Activated T-helper 2 cell treated with anti-CD3 and anti-CD28 coated beads, Interferon-gamma antibody, Interleukin-2, Interleukin-4, amounts not matched to agents 10 μg/mL and 5 μg/mL and 100 μg/mL, durations not matched to agents 14 hours and 24 hours and 36 hours (primary cell): ENCODE data around the gene C5orf47. TPM values are rescaled to one million over a fixed set of nuclear protein-coding genes. Genes with fewer than 3 reads are reported as not detected.

Experiments used
- DNase-seq: peaks from one replicate; pipeline ENCODE4 v3.0.0; 2021; ENCODE audit warnings: low spot score
- H3K27ac Mint-ChIP-seq: one replicate; pipeline ENCODE4 v1.8.0; 2021; ENCODE audit warnings: mixed read lengths
- H3K27me3 Mint-ChIP-seq: one replicate; pipeline ENCODE4 v1.8.0; 2021; ENCODE audit warnings: low read depth, mixed read lengths
- H3K36me3 Mint-ChIP-seq: one replicate; pipeline ENCODE4 v1.8.0; 2021; ENCODE audit warnings: low read depth, mixed read lengths
- H3K4me1 Mint-ChIP-seq: one replicate; pipeline ENCODE4 v1.8.0; 2021; ENCODE audit warnings: low read depth, mixed read lengths
- H3K4me3 Mint-ChIP-seq: one replicate; pipeline ENCODE4 v1.8.0; 2021; ENCODE audit warnings: low read depth, mild to moderate bottlenecking, moderate library complexity, mixed read lengths
- H3K9me3 Mint-ChIP-seq: one replicate; pipeline ENCODE4 v1.8.0; 2021; ENCODE audit warnings: mixed read lengths
- intact Hi-C: fragments of 100-400 bp; cut with micrococcal nuclease; formaldehyde crosslinking; loops from one replicate; pipeline ENCODE4 v1.15.1; 2023
- total RNA-seq: library from RNA; stranded (reverse); gene quantifications from 2 replicates; pipeline ENCODE4 v1.2.3, GENCODE V29; 2022

Gene C5orf47
- total RNA-seq, 1 donor from 2014 or later, result not detected

GRCh38 chr5:174020928-174021304 lies 31.9 kb downstream of the C5orf47 start:
- intact Hi-C loops, result no loop called here
- Mint-ChIP-seq H3K36me3 (no peaks in the 10 kb centered on the region), H3K27me3 (peaks cover 9% of the 10 kb centered on the region), H3K4me1 (peaks cover 2% of the 10 kb centered on the region), H3K27ac (no peak overlapping the region), H3K4me3 (no peak overlapping the region), H3K9me3 (no peaks in the 10 kb centered on the region)
- no peak for DNase-seq

GRCh38 chr5:174022384-174023095 lies 33.6 kb downstream of the C5orf47 start:
- no peak for DNase-seq
- no peak overlapping the region for H3K4me3 Mint-ChIP-seq
- peaks cover 9% of the 10 kb centered on the region for H3K27me3 Mint-ChIP-seq
- peaks cover 2% of the 10 kb centered on the region for H3K4me1 Mint-ChIP-seq
- H3K9me3 Mint-ChIP-seq, result no peaks in the 10 kb centered on the region
- H3K36me3 Mint-ChIP-seq, result no peaks in the 10 kb centered on the region
- H3K27ac Mint-ChIP-seq, result no peak overlapping the region
- intact Hi-C loops, result no loop called here

GRCh38 chr5:174030286-174030685 lies 41.3 kb downstream of the C5orf47 start:
- H3K4me3 Mint-ChIP-seq, result no peak overlapping the region
- no peak overlapping the region for H3K27ac Mint-ChIP-seq
- H3K9me3 Mint-ChIP-seq, result peaks cover 12% of the 10 kb centered on the region
- intact Hi-C loops, result no loop called here
- H3K36me3 Mint-ChIP-seq, result no peaks in the 10 kb centered on the region
- DNase-seq, result no peak
- H3K27me3 Mint-ChIP-seq, result peaks cover 2% of the 10 kb centered on the region
- H3K4me1 Mint-ChIP-seq, result no peaks in the 10 kb centered on the region

GRCh38 chr5:174044466-174045254 lies 55.7 kb downstream of the C5orf47 start:
- Mint-ChIP-seq H3K9me3 (no peaks in the 10 kb centered on the region), H3K36me3 (no peaks in the 10 kb centered on the region), H3K27ac (no peak overlapping the region), H3K4me1 (no peaks in the 10 kb centered on the region), H3K4me3 (no peak overlapping the region), H3K27me3 (no peaks in the 10 kb centered on the region)
- no peak for DNase-seq
- intact Hi-C loops, result no loop called here

- H3K4me1 Mint-ChIP-seq, result no peaks in the 10 kb centered on the region
- intact Hi-C loops, result no loop called here
- DNase-seq, result peak; percentile 18
- H3K27me3 Mint-ChIP-seq, result no peaks in the 10 kb centered on the region
- no peaks in the 10 kb centered on the region for H3K9me3 Mint-ChIP-seq
- no peak within 1 kb of the TSS for H3K4me3 Mint-ChIP-seq
- no peak within 1 kb of the TSS for H3K27ac Mint-ChIP-seq
- no peaks in the 10 kb centered on the region for H3K36me3 Mint-ChIP-seq
Observed at GRCh38 chr5:174045470-174046025, 56.6 kb downstream of the C5orf47 start, which contains the start of gene NSG2. NSG2 (plus strand) TSS chr5:174045706; CDS start chr5:174046756, 1,050 bp downstream.

- no peaks in the 10 kb centered on the region for H3K36me3 Mint-ChIP-seq
- intact Hi-C loops, result no loop called here
- no peak for DNase-seq
- no peaks in the 10 kb centered on the region for H3K4me1 Mint-ChIP-seq
- H3K9me3 Mint-ChIP-seq, result no peaks in the 10 kb centered on the region
- H3K27ac Mint-ChIP-seq, result no peak overlapping the region
- H3K4me3 Mint-ChIP-seq, result no peak overlapping the region
- no peaks in the 10 kb centered on the region for H3K27me3 Mint-ChIP-seq
Observed at GRCh38 chr5:174046558-174046957, 57.6 kb downstream of the C5orf47 start.

- Mint-ChIP-seq H3K27ac (no peak overlapping the region), H3K36me3 (no peaks in the 10 kb centered on the region), H3K4me1 (no peaks in the 10 kb centered on the region), H3K4me3 (no peak overlapping the region), H3K27me3 (no peaks in the 10 kb centered on the region), H3K9me3 (no peaks in the 10 kb centered on the region)
- intact Hi-C loops, result no loop called here
- no peak for DNase-seq
Observed at GRCh38 chr5:174047472-174048099, 58.6 kb downstream of the C5orf47 start.

GRCh38 chr5:174052636-174053035 lies 63.7 kb downstream of the C5orf47 start:
- H3K27ac Mint-ChIP-seq, result no peak overlapping the region
- H3K36me3 Mint-ChIP-seq, result no peaks in the 10 kb centered on the region
- H3K9me3 Mint-ChIP-seq, result no peaks in the 10 kb centered on the region
- no peaks in the 10 kb centered on the region for H3K27me3 Mint-ChIP-seq
- DNase-seq, result no peak
- intact Hi-C loops, result no loop called here
- H3K4me3 Mint-ChIP-seq, result no peak overlapping the region
- no peaks in the 10 kb centered on the region for H3K4me1 Mint-ChIP-seq

- H3K36me3 Mint-ChIP-seq, result no peaks in the 10 kb centered on the region
- H3K9me3 Mint-ChIP-seq, result no peaks in the 10 kb centered on the region
- DNase-seq, result no peak
- H3K4me1 Mint-ChIP-seq, result no peaks in the 10 kb centered on the region
- intact Hi-C loops, result no loop called here
- H3K27ac Mint-ChIP-seq, result no peak overlapping the region
- no peak overlapping the region for H3K4me3 Mint-ChIP-seq
- H3K27me3 Mint-ChIP-seq, result no peaks in the 10 kb centered on the region
Observed at GRCh38 chr5:174053905-174054304, 64.9 kb downstream of the C5orf47 start.

Other genes with a start within 250 kb of the C5orf47 start
- gene CPEB4, start 100.8 kb upstream of the C5orf47 start, total RNA-seq, result 8.1 and 12.2 TPM in 2 replicates
- not detected in 2 replicates for gene NSG2, start 56.5 kb downstream of the C5orf47 start, total RNA-seq